ENCODE data around the gene FSHR.

DNA sequence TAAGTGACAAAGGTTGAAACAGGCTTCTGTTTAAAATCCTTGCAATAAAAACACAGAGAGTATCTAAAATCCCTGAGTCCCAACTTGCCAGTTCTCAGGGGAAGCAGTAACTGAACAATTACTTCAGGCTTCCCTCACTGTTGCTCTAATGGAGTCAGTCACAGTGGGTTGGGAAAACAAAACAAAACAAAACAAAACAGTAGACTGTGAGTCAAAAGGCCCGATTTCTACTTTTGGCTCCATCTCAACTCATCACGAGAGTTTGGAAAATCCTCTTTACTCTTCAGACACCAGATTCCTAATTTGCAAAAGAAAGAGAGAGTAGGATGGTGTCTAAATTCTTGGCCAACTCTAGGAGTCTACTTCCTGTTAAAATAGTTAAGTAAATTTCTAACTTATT is 1.1 kb downstream of the FSHR start:
- TF ChIP-seq CTCF (IDR thresholded peaks at IDR 0.05; ENCODE audit: insufficient read depth, low read depth, low read length) (no peak), EZH2 (IDR thresholded peaks at IDR 0.05; ENCODE audit: insufficient read depth, low read length) (no peak)
